Measurements from ENCODE around the gene IMPA2.
"Not testable (repeated sequence)": the region's sequence is repeated elsewhere in the genome, so short reads cannot be mapped to it uniquely, and the experiment has no call there.

- not testable (repeated sequence) for TF ChIP-seq CTCF (IDR thresholded peaks at IDR 0.05; ENCODE audit: low read depth, low read length); POLR2A (IDR thresholded peaks at IDR 0.05; ENCODE audit: extremely low read depth, insufficient read length)
Measured at GRCh38 chr18:11959651-11960050, 21.7 kb upstream of the IMPA2 start.
